CD4-positive, alpha-beta memory T cell (primary cell): ENCODE data around the gene ANKFN1. TPM values are rescaled to one million over a fixed set of nuclear protein-coding genes. Genes with fewer than 3 reads are reported as not detected.

Experiments used
- CTCF ChIA-PET: fragments of 350-600 bp; sonication (Branson Sonifier 250); formaldehyde crosslinking; loops from one replicate; lab custom pipeline; 2021; ENCODE audit warnings: inconsistent platforms; ENCODE audit not compliant: partially characterized antibody; lab: Charles Lee
- POLR2A ChIA-PET: fragments of 350-600 bp; sonication (Branson Sonifier 250); formaldehyde crosslinking; loops from one replicate; lab custom pipeline; 2021; ENCODE audit not compliant: partially characterized antibody; lab: Charles Lee
- DNase-seq, 5 donors: peaks; one replicate each; pipeline versions ENCODE4 v3.0.0 to v3.0.0-alpha.2; 2020 to 2022; ENCODE audit warnings: mixed read lengths in 1 of 5
- H3K27ac ChIP-seq: one replicate; pipeline ENCODE4 v1.7.0; 2013; ENCODE audit warnings: low read depth, low read length
- H3K27me3 ChIP-seq: 2 replicates; pipeline ENCODE4 v1.7.0; 2013; ENCODE audit warnings: mild to moderate bottlenecking, low read length, moderate library complexity; ENCODE audit not compliant: insufficient read depth
- H3K36me3 ChIP-seq: 2 replicates; pipeline ENCODE4 v1.7.0; 2013; ENCODE audit warnings: mild to moderate bottlenecking, low read length, moderate library complexity; ENCODE audit not compliant: insufficient read depth
- H3K4me1 ChIP-seq: 2 replicates; pipeline ENCODE4 v1.7.0; 2013; ENCODE audit warnings: mild to moderate bottlenecking, low read length, moderate library complexity; ENCODE audit not compliant: insufficient read depth
- H3K4me3 ChIP-seq, 2 donors: one replicate each; pipeline ENCODE4 v1.7.0; 2013; ENCODE audit warnings: low read length in 2 of 2, mild to moderate bottlenecking in 1 of 2
- H3K9me3 ChIP-seq, 2 donors: one replicate each; pipeline ENCODE4 v1.7.0; 2013; ENCODE audit warnings: low read length in 2 of 2, control low read depth in 1 of 2; ENCODE audit not compliant: control insufficient read depth in 1 of 2
- H3K27ac Mint-ChIP-seq, 7 donors: one replicate each; pipeline ENCODE4 v1.8.0; 2020 to 2021; ENCODE audit warnings: mixed read lengths in 7 of 7, mild to moderate bottlenecking in 6 of 7, inconsistent platforms in 3 of 7, moderate library complexity in 3 of 7
- H3K27me3 Mint-ChIP-seq, 2 donors: one replicate each; pipeline ENCODE4 v1.8.0; 2020 to 2021; ENCODE audit warnings: mixed read lengths in 2 of 2
- H3K36me3 Mint-ChIP-seq, 2 donors: one replicate each; pipeline ENCODE4 v1.8.0; 2020 to 2021; ENCODE audit warnings: mixed read lengths in 2 of 2, inconsistent platforms in 1 of 2, mild to moderate bottlenecking in 1 of 2
- H3K4me1 Mint-ChIP-seq, 4 donors: one replicate each; pipeline ENCODE4 v1.8.0; 2020 to 2021; ENCODE audit warnings: mixed read lengths in 4 of 4, mild to moderate bottlenecking in 1 of 4
- H3K4me3 Mint-ChIP-seq, 8 donors: one replicate each; pipeline ENCODE4 v1.8.0; 2020 to 2021; ENCODE audit warnings: mixed read lengths in 8 of 8, mild to moderate bottlenecking in 7 of 8, moderate library complexity in 6 of 8, inconsistent platforms in 3 of 8
- H3K9me3 Mint-ChIP-seq, 8 donors: one replicate each; pipeline ENCODE4 v1.8.0; 2020 to 2021; ENCODE audit warnings: mixed read lengths in 8 of 8, mild to moderate bottlenecking in 5 of 8, inconsistent platforms in 3 of 8, moderate library complexity in 1 of 8
- intact Hi-C: fragments of 100-400 bp; cut with micrococcal nuclease; formaldehyde crosslinking; loops from one replicate; pipeline ENCODE4 v1.15.1; 2023
- polyA plus RNA-seq, 2 donors: library from polyadenylated mRNA; unstranded; fragments of 300-500 nt; fragmentation: Illumina TruSeq; gene quantifications; one replicate each; pipeline ENCODE4 v1.2.3, GENCODE V29; 2021
- total RNA-seq, 2 experiments: library from RNA; stranded (reverse); gene quantifications; one replicate each; pipeline ENCODE4 v1.2.3, GENCODE V29; 2021

The ANKFN1 gene
- total and polyA plus RNA-seq, 4 experiments from 2014 or later, result not detected

DNA sequence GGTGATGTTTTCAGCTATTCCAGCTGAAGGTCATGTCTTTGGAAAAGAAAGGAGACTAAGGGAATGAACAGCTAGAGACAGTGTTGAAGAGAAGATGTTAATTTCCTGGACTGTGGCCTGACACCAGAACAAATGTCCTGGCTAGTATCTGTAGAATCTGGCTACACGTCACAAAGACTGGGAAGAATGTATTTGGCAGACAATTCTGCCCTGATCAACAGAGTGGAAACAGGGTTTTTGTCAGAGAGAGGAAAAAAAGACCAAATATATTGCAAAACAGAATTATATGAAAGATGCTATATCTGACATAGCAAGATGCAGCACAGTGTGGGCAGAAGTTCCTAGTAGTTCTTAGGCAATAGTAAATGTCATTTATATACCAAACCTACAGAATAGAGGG lies 17.0 kb upstream of the ANKFN1 start:
- intact Hi-C loops, result no loop called here
- ChIA-PET POLR2A (no interaction called here), CTCF (no interaction called here)
- H3K9me3 Mint-ChIP-seq, result no peaks in the 10 kb centered on the region
- Histone ChIP-seq H3K27ac (no peak overlapping the region), H3K9me3 (no peaks in the 10 kb centered on the region), H3K4me3 (no peak overlapping the region), H3K36me3 (no peaks in the 10 kb centered on the region), H3K27me3 (no peaks in the 10 kb centered on the region), H3K4me1 (no peaks in the 10 kb centered on the region)
- no peak overlapping the region for H3K4me3 Mint-ChIP-seq
- H3K4me1 Mint-ChIP-seq, result no peaks in the 10 kb centered on the region
- H3K27ac Mint-ChIP-seq, result no peak overlapping the region
- no peaks in the 10 kb centered on the region for H3K36me3 Mint-ChIP-seq
- H3K27me3 Mint-ChIP-seq, result no peaks in the 10 kb centered on the region
- DNase-seq, result no peak

DNA sequence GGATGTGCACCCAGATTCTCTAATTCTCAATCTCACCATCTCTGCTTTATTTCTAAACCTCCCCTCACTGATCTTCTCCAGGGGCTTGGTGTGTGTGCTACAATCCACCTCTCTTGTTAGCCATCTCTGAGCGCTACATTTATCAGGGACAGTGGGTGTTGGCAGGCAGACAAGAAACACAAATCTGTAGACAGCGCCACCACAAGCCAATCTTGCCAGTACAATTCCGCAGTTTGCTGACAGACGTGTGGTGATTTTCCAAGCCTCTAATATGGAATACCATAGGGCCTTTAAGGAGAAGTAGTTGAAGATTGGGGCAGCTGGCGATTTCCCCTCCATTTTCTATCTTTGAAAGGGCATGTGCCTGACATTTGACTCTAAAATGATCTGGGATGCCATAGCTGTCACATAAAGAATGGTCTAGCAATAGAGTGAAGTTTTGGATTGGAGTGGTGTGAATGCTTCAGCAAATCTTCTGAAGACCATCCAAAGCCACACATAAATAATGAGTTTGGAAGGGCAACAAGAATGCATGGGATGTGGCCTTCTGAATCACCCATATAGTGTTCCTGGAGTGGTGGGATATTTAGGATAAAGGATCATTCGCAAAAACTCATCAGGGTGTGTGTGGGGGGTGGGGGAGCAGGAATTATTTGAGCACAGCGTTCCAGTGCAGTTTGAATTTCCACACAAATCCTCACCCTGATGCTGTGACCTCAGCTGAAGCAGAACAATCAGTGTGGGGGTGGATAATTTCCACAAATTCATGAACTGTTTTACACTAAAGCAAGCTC lies 12.0 kb upstream of the ANKFN1 start:
- CTCF ChIA-PET, result no interaction called here
- Mint-ChIP-seq H3K36me3 (no peaks in the 10 kb centered on the region), H3K27me3 (peaks cover under 1 to 6% of the 10 kb centered on the region in 2 donors), H3K4me1 (no peaks in the 10 kb centered on the region), H3K27ac (no peak overlapping the region), H3K4me3 (no peak overlapping the region), H3K9me3 (peaks cover 0 to 8% (median 0%) of the 10 kb centered on the region in 8 donors)
- Histone ChIP-seq H3K4me1 (no peaks in the 10 kb centered on the region), H3K27me3 (no peaks in the 10 kb centered on the region), H3K36me3 (no peaks in the 10 kb centered on the region), H3K4me3 (no peak overlapping the region), H3K27ac (no peak overlapping the region), H3K9me3 (no peaks in the 10 kb centered on the region)
- DNase-seq, result no peak
- intact Hi-C loops, result no loop called here
- POLR2A ChIA-PET, result no interaction called here

DNA sequence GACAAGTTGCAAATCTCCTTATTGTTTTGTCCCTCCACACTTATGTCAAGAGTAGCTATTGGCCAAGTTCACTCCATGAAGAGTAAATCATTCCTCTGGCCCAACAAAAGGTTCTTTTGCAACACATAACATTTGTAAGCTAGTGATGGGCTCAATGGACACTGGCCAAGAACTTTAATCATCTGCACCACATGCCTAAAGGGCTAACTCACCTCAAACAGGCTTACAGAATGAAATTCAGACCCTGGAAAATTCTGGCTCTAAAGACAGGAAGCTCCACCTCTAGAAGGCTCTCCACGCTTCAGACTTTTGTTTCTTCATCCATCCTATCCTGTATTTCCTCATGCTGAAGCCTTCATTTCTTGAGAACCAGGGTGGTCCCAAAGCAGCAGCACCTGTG lies 10.9 kb upstream of the ANKFN1 start:
- no peak overlapping the region for H3K27ac ChIP-seq
- Mint-ChIP-seq H3K27me3 (peaks cover 1 to 6% of the 10 kb centered on the region in 2 donors), H3K27ac (no peak overlapping the region), H3K36me3 (no peaks in the 10 kb centered on the region), H3K4me1 (no peaks in the 10 kb centered on the region), H3K4me3 (no peak overlapping the region), H3K9me3 (peaks cover 0 to 9% (median 0%) of the 10 kb centered on the region in 8 donors)
- intact Hi-C loops, result no loop called here
- no peaks in the 10 kb centered on the region for H3K27me3 ChIP-seq
- DNase-seq, result no peak
- H3K4me3 ChIP-seq, result no peak overlapping the region
- H3K4me1 ChIP-seq, result no peaks in the 10 kb centered on the region
- CTCF ChIA-PET, result no interaction called here
- POLR2A ChIA-PET, result no interaction called here
- H3K9me3 ChIP-seq, result no peaks in the 10 kb centered on the region
- H3K36me3 ChIP-seq, result no peaks in the 10 kb centered on the region

DNA sequence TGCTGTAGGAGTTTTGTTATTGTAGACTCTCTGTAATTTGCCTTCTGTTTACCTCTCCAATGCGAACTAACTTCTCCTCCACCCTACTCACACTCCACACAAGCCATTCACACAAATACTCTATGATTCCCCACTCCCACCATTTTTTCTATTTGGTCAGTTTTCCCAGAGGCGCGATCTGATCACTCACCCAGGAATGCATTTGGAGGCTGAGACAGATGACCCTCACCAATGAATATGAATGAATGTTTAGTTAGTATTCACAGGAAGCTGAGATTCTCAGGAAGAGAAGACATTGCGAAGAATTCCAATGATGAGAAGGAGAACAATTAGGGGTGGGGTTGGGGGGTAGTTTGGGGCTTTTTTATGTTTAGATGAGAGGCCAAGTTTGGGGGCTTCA lies 10.5 kb upstream of the ANKFN1 start:
- peaks cover 0 to 9% (median 0%) of the 10 kb centered on the region in 8 donors for H3K9me3 Mint-ChIP-seq
- H3K4me3 Mint-ChIP-seq, result no peak overlapping the region
- H3K27ac Mint-ChIP-seq, result no peak overlapping the region
- peaks cover 1 to 6% of the 10 kb centered on the region in 2 donors for H3K27me3 Mint-ChIP-seq
- Histone ChIP-seq H3K27me3 (no peaks in the 10 kb centered on the region), H3K36me3 (no peaks in the 10 kb centered on the region), H3K4me3 (no peak overlapping the region), H3K4me1 (no peaks in the 10 kb centered on the region), H3K9me3 (no peaks in the 10 kb centered on the region), H3K27ac (no peak overlapping the region)
- intact Hi-C loops, result no loop called here
- DNase-seq, result no peak
- ChIA-PET POLR2A (no interaction called here), CTCF (no interaction called here)
- H3K36me3 Mint-ChIP-seq, result no peaks in the 10 kb centered on the region
- no peaks in the 10 kb centered on the region for H3K4me1 Mint-ChIP-seq

DNA sequence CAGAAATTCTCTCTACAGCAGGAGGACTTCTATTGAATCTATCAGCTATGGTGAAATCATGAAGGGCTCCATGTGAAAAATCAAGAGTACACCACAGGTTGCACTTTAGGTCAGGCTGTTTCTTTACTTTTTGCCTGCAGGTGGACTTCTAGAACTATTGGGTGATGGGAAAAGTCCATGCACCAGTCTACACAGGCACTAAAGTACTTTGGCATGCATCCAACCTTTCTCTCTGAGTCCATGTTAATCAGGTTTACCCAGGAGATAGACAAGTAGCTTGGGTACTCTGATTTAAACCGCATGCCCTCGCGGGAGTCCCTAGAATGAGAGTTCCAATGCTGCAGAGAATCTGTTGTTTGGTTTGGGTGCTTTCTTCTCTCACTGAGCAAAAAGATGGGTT lies 9.1 kb upstream of the ANKFN1 start:
- H3K9me3 ChIP-seq, result no peaks in the 10 kb centered on the region
- CTCF ChIA-PET, result no interaction called here
- Mint-ChIP-seq H3K9me3 (peaks cover 0 to 9% (median 0%) of the 10 kb centered on the region in 8 donors), H3K27me3 (peaks cover 1 to 6% of the 10 kb centered on the region in 2 donors), H3K27ac (no peak overlapping the region), H3K4me1 (no peaks in the 10 kb centered on the region), H3K36me3 (no peaks in the 10 kb centered on the region), H3K4me3 (no peak overlapping the region)
- POLR2A ChIA-PET, result no interaction called here
- H3K27ac ChIP-seq, result no peak overlapping the region
- H3K36me3 ChIP-seq, result no peaks in the 10 kb centered on the region
- intact Hi-C loops, result no loop called here
- no peaks in the 10 kb centered on the region for H3K27me3 ChIP-seq
- no peak overlapping the region for H3K4me3 ChIP-seq
- no peak for DNase-seq
- no peaks in the 10 kb centered on the region for H3K4me1 ChIP-seq

DNA sequence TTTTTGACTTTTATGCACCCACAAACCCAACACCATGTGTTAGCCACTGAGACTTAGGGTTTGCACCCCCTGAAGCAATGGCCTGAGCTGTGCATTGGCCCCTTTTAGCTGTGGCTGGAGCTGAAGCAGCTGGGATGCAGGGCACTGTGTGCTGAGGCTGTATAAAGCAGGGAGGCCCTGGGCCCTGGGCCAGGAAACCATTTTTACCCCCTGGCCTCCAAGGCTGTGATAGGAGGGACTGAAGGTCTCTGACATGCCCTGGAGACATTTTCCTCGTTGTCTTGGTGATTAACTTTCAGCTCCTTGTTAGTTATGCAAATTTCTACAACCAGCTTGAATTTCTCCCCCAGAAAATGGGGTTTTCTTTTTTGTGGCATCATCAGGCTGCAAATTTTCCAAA lies 6.7 kb upstream of the ANKFN1 start:
- H3K4me1 Mint-ChIP-seq, result no peaks in the 10 kb centered on the region
- no peak for DNase-seq
- intact Hi-C loops, result no loop called here
- peaks cover 0 to 9% (median under 1%) of the 10 kb centered on the region in 8 donors for H3K9me3 Mint-ChIP-seq
- ChIA-PET POLR2A (no interaction called here), CTCF (no interaction called here)
- Histone ChIP-seq H3K27ac (no peak overlapping the region), H3K36me3 (no peaks in the 10 kb centered on the region), H3K4me1 (no peaks in the 10 kb centered on the region), H3K27me3 (no peaks in the 10 kb centered on the region), H3K9me3 (no peaks in the 10 kb centered on the region), H3K4me3 (no peak overlapping the region)
- H3K27ac Mint-ChIP-seq, result no peak overlapping the region
- peaks cover 3 to 6% of the 10 kb centered on the region in 2 donors for H3K27me3 Mint-ChIP-seq
- no peak overlapping the region for H3K4me3 Mint-ChIP-seq
- no peaks in the 10 kb centered on the region for H3K36me3 Mint-ChIP-seq

DNA sequence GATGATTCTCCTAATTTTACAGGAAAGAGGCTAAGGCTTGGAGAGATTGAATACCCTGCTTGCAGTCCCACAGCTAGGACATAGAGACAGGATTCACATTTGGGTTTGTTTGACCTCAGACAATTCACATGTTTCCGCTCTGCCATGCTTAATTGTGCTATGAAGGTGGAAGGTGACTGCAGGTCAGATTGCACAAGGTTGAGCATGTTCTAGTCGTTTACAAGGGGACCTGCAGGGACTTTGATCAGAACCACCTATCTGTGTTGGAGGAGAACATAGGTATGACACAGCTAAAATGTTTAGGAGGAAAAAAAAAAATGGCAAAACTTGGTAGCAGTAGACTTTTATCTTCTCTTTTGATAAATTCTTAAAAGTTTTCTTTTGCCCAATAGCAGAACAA lies 4.9 kb upstream of the ANKFN1 start:
- ChIA-PET CTCF (no interaction called here), POLR2A (no interaction called here)
- DNase-seq, result no peak
- H3K4me3 Mint-ChIP-seq, result no peak overlapping the region
- peaks cover 3% of the 10 kb centered on the region in 2 donors for H3K27me3 Mint-ChIP-seq
- intact Hi-C loops, result no loop called here
- Histone ChIP-seq H3K9me3 (no peaks in the 10 kb centered on the region), H3K4me3 (no peak overlapping the region), H3K27me3 (no peaks in the 10 kb centered on the region), H3K4me1 (no peaks in the 10 kb centered on the region), H3K27ac (no peak overlapping the region), H3K36me3 (no peaks in the 10 kb centered on the region)
- H3K9me3 Mint-ChIP-seq, result peaks cover 0 to 8% (median 0%) of the 10 kb centered on the region in 8 donors
- no peak overlapping the region for H3K27ac Mint-ChIP-seq
- H3K4me1 Mint-ChIP-seq, result no peaks in the 10 kb centered on the region
- no peaks in the 10 kb centered on the region for H3K36me3 Mint-ChIP-seq
